LNCaP clone FGC (cell line): ENCODE data around the gene KCND1.

Experiments
- DNase-seq: peaks from one replicate; pipeline ENCODE4 v3.0.0-alpha.2; 2011; ENCODE audit warnings: low read depth
- H3K4me3 ChIP-seq: 2 replicates; pipeline ENCODE4 v1.5.1; 2011; ENCODE audit warnings: mild to moderate bottlenecking, low read depth, low read length, control low read depth
- TF ChIP-seq, protein P1 (sequence below): IDR thresholded peaks from 2 replicates; pipeline ENCODE4 v1.5.1; 2012; ENCODE audit warnings: mild to moderate bottlenecking; ENCODE audit not compliant: control insufficient read depth, insufficient read depth; ENCODE audit errors: extremely low read depth

KCND1 gene

GRCh38 chrX:48933757-48934156 lies 37.9 kb downstream of the KCND1 start:
- no peak for DNase-seq
- TF ChIP-seq, protein P1, sequence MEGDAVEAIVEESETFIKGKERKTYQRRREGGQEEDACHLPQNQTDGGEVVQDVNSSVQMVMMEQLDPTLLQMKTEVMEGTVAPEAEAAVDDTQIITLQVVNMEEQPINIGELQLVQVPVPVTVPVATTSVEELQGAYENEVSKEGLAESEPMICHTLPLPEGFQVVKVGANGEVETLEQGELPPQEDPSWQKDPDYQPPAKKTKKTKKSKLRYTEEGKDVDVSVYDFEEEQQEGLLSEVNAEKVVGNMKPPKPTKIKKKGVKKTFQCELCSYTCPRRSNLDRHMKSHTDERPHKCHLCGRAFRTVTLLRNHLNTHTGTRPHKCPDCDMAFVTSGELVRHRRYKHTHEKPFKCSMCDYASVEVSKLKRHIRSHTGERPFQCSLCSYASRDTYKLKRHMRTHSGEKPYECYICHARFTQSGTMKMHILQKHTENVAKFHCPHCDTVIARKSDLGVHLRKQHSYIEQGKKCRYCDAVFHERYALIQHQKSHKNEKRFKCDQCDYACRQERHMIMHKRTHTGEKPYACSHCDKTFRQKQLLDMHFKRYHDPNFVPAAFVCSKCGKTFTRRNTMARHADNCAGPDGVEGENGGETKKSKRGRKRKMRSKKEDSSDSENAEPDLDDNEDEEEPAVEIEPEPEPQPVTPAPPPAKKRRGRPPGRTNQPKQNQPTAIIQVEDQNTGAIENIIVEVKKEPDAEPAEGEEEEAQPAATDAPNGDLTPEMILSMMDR = no peak
- no peak overlapping the region for H3K4me3 ChIP-seq

DNA sequence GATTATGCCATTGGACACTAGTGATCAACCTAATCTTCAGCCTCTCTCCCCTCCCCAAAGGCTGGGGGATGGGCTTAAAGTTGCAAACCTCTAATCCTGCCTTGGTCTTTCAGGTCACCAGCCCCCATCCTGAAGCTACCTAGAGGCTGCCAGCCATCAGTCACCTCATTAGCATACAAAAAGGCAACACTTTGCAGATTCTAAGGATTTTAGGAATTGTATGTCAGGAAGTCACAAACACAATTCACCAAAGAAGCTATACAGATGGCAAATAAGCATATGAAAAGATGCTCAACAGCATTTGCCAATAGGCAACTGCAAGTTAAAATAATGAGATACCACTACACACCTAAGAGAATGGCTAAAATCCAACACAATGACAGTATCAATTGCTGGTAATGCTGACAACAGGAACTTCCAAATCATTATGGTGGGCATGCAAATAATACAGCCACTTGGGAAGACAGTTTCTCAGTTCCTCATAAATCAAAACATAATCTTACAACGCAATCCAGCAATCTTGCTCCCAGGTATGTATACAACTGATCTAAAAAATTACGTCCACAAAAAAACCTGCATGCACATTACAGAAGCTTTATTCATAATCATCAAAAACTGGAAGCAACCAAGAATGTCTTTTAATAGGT lies 43.8 kb downstream of the KCND1 start:
- H3K4me3 ChIP-seq = no peak overlapping the region
- no peak for DNase-seq
- TF ChIP-seq, protein P1 = no peak

- TF ChIP-seq, protein P1 = no peak
- H3K4me3 ChIP-seq = no peak overlapping the region
- no peak for DNase-seq
These were observed 44.5 kb downstream of the KCND1 start for GRCh38 chrX:48927123-48927522.

GRCh38 chrX:48924270-48924669 lies 47.4 kb downstream of the KCND1 start:
- DNase-seq = no peak
- TF ChIP-seq, protein P1 = no peak
- H3K4me3 ChIP-seq = no peak overlapping the region

DNA sequence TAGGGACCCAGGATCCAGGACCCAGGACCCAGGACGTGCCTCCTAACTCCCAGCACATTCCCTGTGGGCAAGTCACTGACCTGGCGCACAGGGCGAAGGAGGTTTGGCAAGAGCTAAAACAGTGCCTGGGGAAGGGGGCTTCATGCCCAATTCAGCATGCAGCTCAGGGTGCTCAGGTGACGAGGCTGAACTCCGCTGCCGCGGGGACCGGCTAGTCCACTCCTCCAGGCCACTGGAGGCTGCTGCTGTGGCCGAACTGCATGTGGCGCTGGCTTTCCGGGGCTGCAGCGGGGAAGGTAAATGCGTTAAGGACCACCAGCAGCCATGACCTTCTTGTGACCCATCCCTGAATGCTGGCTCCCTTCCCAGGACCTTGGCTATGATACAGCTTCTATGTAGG lies 47.9 kb downstream of the KCND1 start:
- TF ChIP-seq, protein P1 = no peak
- DNase-seq = no peak
- no peak overlapping the region for H3K4me3 ChIP-seq

- no peak for DNase-seq
- no peak overlapping the region for H3K4me3 ChIP-seq
- TF ChIP-seq, protein P1 = no peak
These were observed 50.9 kb downstream of the KCND1 start for GRCh38 chrX:48920718-48921104.
